Karpas-422 (cell line): Measurements from ENCODE around the gene TSPAN7. TPM values are rescaled to one million over a fixed set of nuclear protein-coding genes. Genes with fewer than 3 reads are reported as not detected.

Experiments
- DNase-seq: peaks from one replicate; pipeline ENCODE4 v3.0.0-alpha.2; 2015
- H2AFZ ChIP-seq: fragments of 200-600 bp; sonication (generic); 2 replicates; pipeline ENCODE4 v1.6.1; 2014; ENCODE audit warnings: antibody characterized with exemption, low read length, mixed read lengths
- H3K27ac ChIP-seq: fragments of 200-600 bp; sonication (generic); 2 replicates; pipeline ENCODE4 v1.5.1; 2014; ENCODE audit warnings: mild to moderate bottlenecking, low read length, moderate library complexity
- H3K27me3 ChIP-seq: fragments of 200-600 bp; sonication (generic); 2 replicates; pipeline ENCODE4 v1.6.1; 2014; ENCODE audit warnings: low read length, mixed read lengths
- H3K36me3 ChIP-seq: fragments of 200-600 bp; sonication (generic); 2 replicates; pipeline ENCODE4 v1.6.1; 2014; ENCODE audit warnings: low read length, mixed read lengths; ENCODE audit not compliant: insufficient read depth
- H3K4me1 ChIP-seq: fragments of 200-600 bp; sonication (generic); 2 replicates; pipeline ENCODE4 v1.6.1; 2014; ENCODE audit warnings: mild to moderate bottlenecking, low read length, mixed read lengths
- H3K4me2 ChIP-seq: fragments of 200-600 bp; sonication (generic); 2 replicates; pipeline ENCODE4 v1.6.1; 2014; ENCODE audit warnings: low read length, low read depth, mild to moderate bottlenecking; ENCODE audit not compliant: poor library complexity, severe bottlenecking
- H3K4me3 ChIP-seq: fragments of 200-600 bp; sonication (generic); 2 replicates; pipeline ENCODE4 v1.5.1; 2014; ENCODE audit warnings: mild to moderate bottlenecking, antibody characterized with exemption, low read length, mixed read lengths
- H3K79me2 ChIP-seq: fragments of 200-600 bp; sonication (generic); 2 replicates; pipeline ENCODE4 v1.6.1; 2014; ENCODE audit warnings: mild to moderate bottlenecking, low read length, mixed read lengths
- H3K9ac ChIP-seq: fragments of 200-600 bp; sonication (generic); 2 replicates; pipeline ENCODE4 v1.6.0; 2014; ENCODE audit warnings: low read length
- H3K9me2 ChIP-seq: fragments of 200-600 bp; sonication (generic), shearing (Covaris generic); replicated peaks from 2 replicates; pipeline ENCODE4 v1.6.0; 2014; ENCODE audit warnings: mild to moderate bottlenecking, low read length, moderate library complexity; ENCODE audit not compliant: insufficient read depth
- H3K9me3 ChIP-seq: fragments of 300-700, 200-600 bp; sonication (generic); 2 replicates; pipeline ENCODE4 v1.6.1; 2014; ENCODE audit warnings: low read length, mixed read lengths
- H4K20me1 ChIP-seq: fragments of 200-600 bp; sonication (generic); 2 replicates; pipeline ENCODE4 v1.6.1; 2014; ENCODE audit warnings: mild to moderate bottlenecking, antibody characterized with exemption, low read length, low read depth; ENCODE audit not compliant: insufficient read depth
- total RNA-seq: library from RNA; depleted of rRNA; stranded (reverse); fragments of >200 nt; shearing (Covaris generic); gene quantifications from 2 replicates; pipeline ENCODE4 v1.2.3, GENCODE V29; 2014; ENCODE audit warnings: low replicate concordance

TSPAN7 gene
- total RNA-seq, 1 experiment from 2014 or later, result not detected

- Histone ChIP-seq H3K27me3 (no peaks in the 10 kb centered on the region), H4K20me1 (no peaks in the 10 kb centered on the region), H3K9me3 (no peaks in the 10 kb centered on the region), H2AFZ (no peak overlapping the region), H3K4me2 (no peak overlapping the region), H3K79me2 (no peaks in the 10 kb centered on the region), H3K36me3 (no peaks in the 10 kb centered on the region), H3K9me2 (no peaks in the 10 kb centered on the region), H3K27ac (no peak overlapping the region), H3K9ac (no peak overlapping the region), H3K4me1 (no peaks in the 10 kb centered on the region), H3K4me3 (no peak overlapping the region)
- DNase-seq, result no peak
These were observed 21.6 kb upstream of the TSPAN7 start for GRCh38 chrX:38539748-38540147.

- Histone ChIP-seq H3K4me3 (no peak overlapping the region), H3K27me3 (no peaks in the 10 kb centered on the region), H3K27ac (no peak overlapping the region), H3K36me3 (no peaks in the 10 kb centered on the region), H3K9me2 (no peaks in the 10 kb centered on the region), H3K4me1 (no peaks in the 10 kb centered on the region), H3K4me2 (no peak overlapping the region), H2AFZ (no peak overlapping the region), H4K20me1 (no peaks in the 10 kb centered on the region), H3K9me3 (no peaks in the 10 kb centered on the region), H3K79me2 (no peaks in the 10 kb centered on the region), H3K9ac (no peak overlapping the region)
- no peak for DNase-seq
These were observed 12.8 kb upstream of the TSPAN7 start for GRCh38 chrX:38548508-38548907.

- no peak overlapping the region for H3K27ac ChIP-seq
- no peaks in the 10 kb centered on the region for H3K4me1 ChIP-seq
- H3K9ac ChIP-seq, result no peak overlapping the region
- DNase-seq, result no peak
- no peaks in the 10 kb centered on the region for H3K36me3 ChIP-seq
- no peak overlapping the region for H3K4me2 ChIP-seq
- H4K20me1 ChIP-seq, result no peaks in the 10 kb centered on the region
- H3K79me2 ChIP-seq, result no peaks in the 10 kb centered on the region
- no peaks in the 10 kb centered on the region for H3K9me2 ChIP-seq
- H2AFZ ChIP-seq, result no peak overlapping the region
- H3K27me3 ChIP-seq, result no peaks in the 10 kb centered on the region
- no peaks in the 10 kb centered on the region for H3K9me3 ChIP-seq
- H3K4me3 ChIP-seq, result no peak overlapping the region
These were observed 8.6 kb upstream of the TSPAN7 start for GRCh38 chrX:38552721-38553120.

- Histone ChIP-seq H3K27ac (no peak overlapping the region), H3K9me2 (no peaks in the 10 kb centered on the region), H3K9ac (no peak overlapping the region), H3K9me3 (no peaks in the 10 kb centered on the region), H3K36me3 (no peaks in the 10 kb centered on the region), H3K4me3 (no peak overlapping the region), H3K4me1 (no peaks in the 10 kb centered on the region), H3K4me2 (no peak overlapping the region), H4K20me1 (no peaks in the 10 kb centered on the region), H2AFZ (no peak overlapping the region), H3K79me2 (no peaks in the 10 kb centered on the region), H3K27me3 (no peaks in the 10 kb centered on the region)
- no peak for DNase-seq
These were observed 2.7 kb upstream of the TSPAN7 start for GRCh38 chrX:38558686-38559085.

- Histone ChIP-seq H3K36me3 (no peaks in the 10 kb centered on the region), H3K4me3 (no peak overlapping the region), H3K9me3 (no peaks in the 10 kb centered on the region), H3K27ac (no peak overlapping the region), H3K4me2 (no peak overlapping the region), H4K20me1 (no peaks in the 10 kb centered on the region), H3K79me2 (no peaks in the 10 kb centered on the region), H3K9me2 (no peaks in the 10 kb centered on the region), H2AFZ (no peak overlapping the region), H3K27me3 (no peaks in the 10 kb centered on the region), H3K4me1 (no peaks in the 10 kb centered on the region), H3K9ac (no peak overlapping the region)
- DNase-seq, result no peak
These were observed 591 bp upstream of the TSPAN7 start for GRCh38 chrX:38560776-38561125.

- Histone ChIP-seq H3K36me3 (no peaks in the 10 kb centered on the region), H3K9me3 (no peaks in the 10 kb centered on the region), H3K4me1 (no peaks in the 10 kb centered on the region), H2AFZ (no peak overlapping the region), H3K27me3 (no peaks in the 10 kb centered on the region), H3K9ac (no peak overlapping the region), H3K79me2 (no peaks in the 10 kb centered on the region), H4K20me1 (no peaks in the 10 kb centered on the region), H3K9me2 (no peaks in the 10 kb centered on the region), H3K27ac (no peak overlapping the region), H3K4me2 (no peak overlapping the region), H3K4me3 (no peak overlapping the region)
- no peak for DNase-seq
These were observed 793 bp downstream of the TSPAN7 start for GRCh38 chrX:38561951-38562719.

- no peak for DNase-seq
- no peaks in the 10 kb centered on the region for H3K36me3 ChIP-seq
- H3K9ac ChIP-seq, result no peak overlapping the region
- H3K79me2 ChIP-seq, result no peaks in the 10 kb centered on the region
- H3K4me2 ChIP-seq, result no peak overlapping the region
- no peaks in the 10 kb centered on the region for H3K9me3 ChIP-seq
- H2AFZ ChIP-seq, result no peak overlapping the region
- no peaks in the 10 kb centered on the region for H3K27me3 ChIP-seq
- no peaks in the 10 kb centered on the region for H3K9me2 ChIP-seq
- no peaks in the 10 kb centered on the region for H3K4me1 ChIP-seq
- no peaks in the 10 kb centered on the region for H4K20me1 ChIP-seq
- no peak overlapping the region for H3K4me3 ChIP-seq
- no peak overlapping the region for H3K27ac ChIP-seq
These were observed 1.7 kb downstream of the TSPAN7 start for GRCh38 chrX:38563030-38563429.

- H3K4me2 ChIP-seq, result no peak overlapping the region
- H3K27me3 ChIP-seq, result no peaks in the 10 kb centered on the region
- no peaks in the 10 kb centered on the region for H4K20me1 ChIP-seq
- H3K9me2 ChIP-seq, result no peaks in the 10 kb centered on the region
- H3K27ac ChIP-seq, result no peak overlapping the region
- H3K9ac ChIP-seq, result no peak overlapping the region
- H3K4me3 ChIP-seq, result no peak overlapping the region
- DNase-seq, result no peak
- no peak overlapping the region for H2AFZ ChIP-seq
- no peaks in the 10 kb centered on the region for H3K9me3 ChIP-seq
- no peaks in the 10 kb centered on the region for H3K4me1 ChIP-seq
- H3K79me2 ChIP-seq, result no peaks in the 10 kb centered on the region
- no peaks in the 10 kb centered on the region for H3K36me3 ChIP-seq
These were observed 9.1 kb downstream of the TSPAN7 start for GRCh38 chrX:38570396-38570795.
